ENCODE results near the gene WNK2. TPM values are rescaled to one million over a fixed set of nuclear protein-coding genes. Genes with fewer than 3 reads are reported as not detected.

The WNK2 gene
- polyA plus RNA-seq, 2 of the 4 experiments (the other 2 are of a cell fraction): 2.1 to 6.7 TPM

DNA sequence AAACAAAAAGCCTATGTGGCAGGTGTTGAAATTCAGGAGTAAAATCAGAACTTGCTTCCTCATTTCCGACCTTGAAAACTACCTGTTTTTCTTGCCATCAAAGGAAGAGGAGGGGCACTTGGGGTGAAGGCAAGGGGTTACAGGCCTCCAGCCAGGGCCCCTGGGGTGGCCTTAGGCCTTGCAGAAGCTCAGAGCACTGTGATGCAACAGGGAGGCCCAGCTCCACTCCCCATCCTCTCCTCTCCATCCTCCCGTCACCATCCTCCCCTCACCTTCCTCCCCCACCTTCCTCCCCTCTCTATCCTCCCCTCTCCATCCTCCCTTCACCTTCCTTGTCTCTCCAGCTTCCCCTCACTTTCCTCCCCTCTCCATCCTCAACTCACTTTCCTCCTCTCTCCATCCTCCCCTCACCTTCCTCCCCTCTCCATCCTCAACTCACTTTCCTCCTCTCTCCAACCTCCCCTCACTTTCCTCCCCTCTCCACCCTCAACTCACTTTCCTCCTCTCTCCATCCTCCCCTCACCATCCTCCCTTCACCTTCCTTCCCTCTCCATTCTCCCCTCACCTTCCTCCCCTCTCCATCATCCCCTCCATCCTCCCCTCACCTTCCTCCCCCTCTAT, 111.6 kb downstream of the WNK2 start:
- DNase-seq (ENCODE audit: low read depth in 1 of 2, low spot score in 1 of 2) (no peak), FAIRE-seq (no peak), ATAC-seq (no peak)
- no peak overlapping the region for H3K4me2 ChIP-seq
- POLR2A ChIA-PET: interaction anchor here (0.7 kb wide), 2 partner anchors 69 to 97 kb away, joined by 3 to 5 read pairs; no protein-coding TSS in a partner anchor
- no peak overlapping the region for H3K4me3 ChIP-seq
- H3K4me1 ChIP-seq: peaks cover 4% of the 10 kb centered on the region; the same call in 1 of the 3 replicates
- no peak overlapping the region for H3K27ac ChIP-seq
- CTCF ChIA-PET: interaction anchor here (0.6 to 1.1 kb wide), 2 partner anchors 17 to 23 kb away, joined by 3 to 5 read pairs; no protein-coding TSS in a partner anchor
- WGBS (ENCODE audit: missing lambda C conversion rate): 69% methylated on average over 2 of the region's 2 CpGs
- TF ChIP-seq HOXB5 (CRISPR knock-in tag; IDR thresholded peaks at IDR 0.05): no peak
- no peak for TF ChIP-seq ZC3H11A (IDR thresholded peaks at IDR 0.05)
- no peak for TF ChIP-seq NPAS2 (CRISPR knock-in tag; IDR thresholded peaks at IDR 0.05; ENCODE audit: borderline replicate concordance)
- TF ChIP-seq TFCP2L1 (CRISPR knock-in tag; IDR thresholded peaks at IDR 0.05): no peak
- no peak for TF ChIP-seq FOSB (CRISPR knock-in tag; IDR thresholded peaks at IDR 0.05)
- no peaks in the 10 kb centered on the region for H3K9me3 ChIP-seq

DNA sequence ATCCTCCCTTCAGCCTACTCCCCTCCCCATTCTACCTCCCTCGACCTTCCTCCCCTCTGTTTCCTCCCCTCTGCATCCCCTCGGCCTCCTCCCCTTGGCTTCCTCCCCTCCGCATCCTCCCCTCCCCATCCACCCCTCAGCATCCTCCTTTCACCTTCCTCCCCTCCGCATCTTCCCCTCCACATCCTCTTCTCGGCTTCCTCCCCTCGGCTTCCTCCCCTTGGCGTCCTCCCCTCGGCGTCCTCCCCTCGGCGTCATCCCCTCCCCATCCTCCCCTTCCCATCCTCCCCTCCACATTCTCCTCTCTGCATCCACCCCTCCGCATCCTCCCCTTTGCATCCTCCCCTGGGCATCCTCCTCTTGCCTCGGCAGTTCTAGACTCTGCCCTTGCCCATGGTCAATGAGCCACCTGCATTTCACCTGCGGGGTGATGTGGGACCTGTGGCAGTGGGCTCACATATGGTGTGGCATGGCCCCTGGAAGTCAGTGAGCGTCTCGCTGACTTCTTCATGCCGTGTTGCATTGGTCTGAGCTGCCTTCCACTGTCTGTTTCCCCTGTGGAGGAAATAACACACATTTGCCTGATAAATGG, 113.0 kb downstream of the WNK2 start:
- TF ChIP-seq JUNB (IDR thresholded peaks at IDR 0.05) (no peak), HOXA7 (CRISPR knock-in tag; IDR thresholded peaks at IDR 0.05) (no peak), MYC (IDR thresholded peaks at IDR 0.05; ENCODE audit: borderline replicate concordance, low read length) (no peak), POLR2A (IDR thresholded peaks at IDR 0.05; ENCODE audit: low read length) (no peak)
- TF ChIP-seq, protein P1, sequence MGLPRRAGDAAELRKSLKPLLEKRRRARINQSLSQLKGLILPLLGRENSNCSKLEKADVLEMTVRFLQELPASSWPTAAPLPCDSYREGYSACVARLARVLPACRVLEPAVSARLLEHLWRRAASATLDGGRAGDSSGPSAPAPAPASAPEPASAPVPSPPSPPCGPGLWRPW (IDR thresholded peaks at IDR 0.05): no peak
- TF ChIP-seq, protein P2, sequence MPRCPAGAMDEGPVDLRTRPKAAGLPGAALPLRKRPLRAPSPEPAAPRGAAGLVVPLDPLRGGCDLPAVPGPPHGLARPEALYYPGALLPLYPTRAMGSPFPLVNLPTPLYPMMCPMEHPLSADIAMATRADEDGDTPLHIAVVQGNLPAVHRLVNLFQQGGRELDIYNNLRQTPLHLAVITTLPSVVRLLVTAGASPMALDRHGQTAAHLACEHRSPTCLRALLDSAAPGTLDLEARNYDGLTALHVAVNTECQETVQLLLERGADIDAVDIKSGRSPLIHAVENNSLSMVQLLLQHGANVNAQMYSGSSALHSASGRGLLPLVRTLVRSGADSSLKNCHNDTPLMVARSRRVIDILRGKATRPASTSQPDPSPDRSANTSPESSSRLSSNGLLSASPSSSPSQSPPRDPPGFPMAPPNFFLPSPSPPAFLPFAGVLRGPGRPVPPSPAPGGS (IDR thresholded peaks at IDR 0.05): no peak
- Histone ChIP-seq H3K4me2 (no peak overlapping the region), H3K4me1 (peaks cover 4% of the 10 kb centered on the region; the same call in 1 of the 3 replicates), H3K4me3 (no peak overlapping the region), H3K27ac (no peak overlapping the region), H3K9me3 (no peaks in the 10 kb centered on the region)
- 68% methylated on average over 9 of the region's 17 CpGs for WGBS (ENCODE audit: missing lambda C conversion rate)
- no peak for DNase-seq (ENCODE audit: low read depth in 1 of 2, low spot score in 1 of 2)
- CTCF ChIA-PET: interaction anchor here (1.0 to 2.2 kb wide), 3 partner anchors 137 to 294 kb away, joined by 3 to 9 read pairs (median 6); no protein-coding TSS in a partner anchor
- no peak for ATAC-seq
- POLR2A ChIA-PET: no interaction called here
- no peak for FAIRE-seq

DNA sequence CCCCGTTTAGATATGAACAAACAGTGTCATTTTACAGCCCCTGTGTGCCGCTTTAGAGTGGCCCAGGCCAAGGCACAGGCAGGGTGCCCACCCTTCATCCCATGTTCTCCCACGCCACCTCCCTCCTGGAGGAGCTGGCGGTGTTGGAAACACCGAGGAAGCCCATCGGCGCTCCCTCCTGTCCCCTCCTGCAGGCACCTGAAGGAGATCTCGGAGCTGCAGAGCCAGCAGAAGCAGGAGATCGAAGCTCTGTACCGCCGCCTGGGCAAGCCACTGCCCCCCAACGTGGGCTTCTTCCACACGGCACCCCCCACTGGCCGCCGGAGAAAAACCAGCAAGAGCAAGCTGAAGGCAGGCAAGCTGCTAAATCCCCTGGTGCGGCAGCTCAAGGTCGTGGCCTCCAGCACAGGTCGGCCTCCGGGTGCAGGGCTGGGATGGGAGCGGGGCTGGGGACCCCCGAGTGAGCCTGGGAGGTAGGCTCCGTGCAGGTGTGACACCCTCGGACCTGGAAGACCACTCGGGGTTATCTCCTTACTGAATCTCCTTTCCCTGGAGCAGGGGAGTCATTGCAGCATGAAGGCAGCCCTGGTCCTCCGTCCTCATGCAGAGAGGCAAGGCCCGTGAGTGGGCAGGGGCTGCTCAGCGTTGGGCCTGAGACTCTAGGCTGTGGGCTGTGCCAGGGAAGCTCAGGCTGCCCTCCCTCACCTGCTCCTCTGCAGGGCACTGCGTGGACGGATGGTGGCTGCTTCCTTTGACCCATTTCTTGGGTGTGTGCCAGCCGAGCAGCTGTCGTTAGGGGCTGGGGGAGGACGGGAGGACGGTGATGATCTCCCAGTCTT, 113.9 kb downstream of the WNK2 start:
- CTCF ChIA-PET: interaction anchor here (0.6 to 2.2 kb wide), 8 partner anchors 14 to 295 kb away, joined by 3 to 9 read pairs (median 5); no protein-coding TSS in a partner anchor
- 79% methylated on average over 27 of the region's 33 CpGs for WGBS (ENCODE audit: missing lambda C conversion rate)
- ATAC-seq: no peak
- DNase-seq (ENCODE audit: low read depth in 1 of 2, low spot score in 1 of 2): no peak
- peaks cover 4% of the 10 kb centered on the region; the same call in 1 of the 3 replicates for H3K4me1 ChIP-seq
- no peak overlapping the region for H3K27ac ChIP-seq
- no peak overlapping the region for H3K4me3 ChIP-seq
- no peaks in the 10 kb centered on the region for H3K9me3 ChIP-seq
- no peak overlapping the region for H3K4me2 ChIP-seq
- POLR2A ChIA-PET: no interaction called here
- no peak for TF ChIP-seq ESRRA (IDR thresholded peaks at IDR 0.05; ENCODE audit: borderline replicate concordance, low read length)
- no peak for TF ChIP-seq HOXB13 (CRISPR knock-in tag; IDR thresholded peaks at IDR 0.05; ENCODE audit: low read depth)
- TF ChIP-seq CHD2 (IDR thresholded peaks at IDR 0.05; ENCODE audit: low read length, partially characterized antibody): no peak
- TF ChIP-seq NPAS2 (CRISPR knock-in tag; IDR thresholded peaks at IDR 0.05; ENCODE audit: borderline replicate concordance): no peak
- no peak for TF ChIP-seq ZNF302 (CRISPR knock-in tag; IDR thresholded peaks at IDR 0.05)
- no peak for TF ChIP-seq TP53 (CRISPR knock-in tag; IDR thresholded peaks at IDR 0.05)
- TF ChIP-seq, protein P3, sequence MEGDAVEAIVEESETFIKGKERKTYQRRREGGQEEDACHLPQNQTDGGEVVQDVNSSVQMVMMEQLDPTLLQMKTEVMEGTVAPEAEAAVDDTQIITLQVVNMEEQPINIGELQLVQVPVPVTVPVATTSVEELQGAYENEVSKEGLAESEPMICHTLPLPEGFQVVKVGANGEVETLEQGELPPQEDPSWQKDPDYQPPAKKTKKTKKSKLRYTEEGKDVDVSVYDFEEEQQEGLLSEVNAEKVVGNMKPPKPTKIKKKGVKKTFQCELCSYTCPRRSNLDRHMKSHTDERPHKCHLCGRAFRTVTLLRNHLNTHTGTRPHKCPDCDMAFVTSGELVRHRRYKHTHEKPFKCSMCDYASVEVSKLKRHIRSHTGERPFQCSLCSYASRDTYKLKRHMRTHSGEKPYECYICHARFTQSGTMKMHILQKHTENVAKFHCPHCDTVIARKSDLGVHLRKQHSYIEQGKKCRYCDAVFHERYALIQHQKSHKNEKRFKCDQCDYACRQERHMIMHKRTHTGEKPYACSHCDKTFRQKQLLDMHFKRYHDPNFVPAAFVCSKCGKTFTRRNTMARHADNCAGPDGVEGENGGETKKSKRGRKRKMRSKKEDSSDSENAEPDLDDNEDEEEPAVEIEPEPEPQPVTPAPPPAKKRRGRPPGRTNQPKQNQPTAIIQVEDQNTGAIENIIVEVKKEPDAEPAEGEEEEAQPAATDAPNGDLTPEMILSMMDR (IDR thresholded peaks at IDR 0.05): no peak
- TF ChIP-seq GATA3 (IDR thresholded peaks at IDR 0.05; ENCODE audit: borderline replicate concordance): no peak
- TF ChIP-seq, protein P4, sequence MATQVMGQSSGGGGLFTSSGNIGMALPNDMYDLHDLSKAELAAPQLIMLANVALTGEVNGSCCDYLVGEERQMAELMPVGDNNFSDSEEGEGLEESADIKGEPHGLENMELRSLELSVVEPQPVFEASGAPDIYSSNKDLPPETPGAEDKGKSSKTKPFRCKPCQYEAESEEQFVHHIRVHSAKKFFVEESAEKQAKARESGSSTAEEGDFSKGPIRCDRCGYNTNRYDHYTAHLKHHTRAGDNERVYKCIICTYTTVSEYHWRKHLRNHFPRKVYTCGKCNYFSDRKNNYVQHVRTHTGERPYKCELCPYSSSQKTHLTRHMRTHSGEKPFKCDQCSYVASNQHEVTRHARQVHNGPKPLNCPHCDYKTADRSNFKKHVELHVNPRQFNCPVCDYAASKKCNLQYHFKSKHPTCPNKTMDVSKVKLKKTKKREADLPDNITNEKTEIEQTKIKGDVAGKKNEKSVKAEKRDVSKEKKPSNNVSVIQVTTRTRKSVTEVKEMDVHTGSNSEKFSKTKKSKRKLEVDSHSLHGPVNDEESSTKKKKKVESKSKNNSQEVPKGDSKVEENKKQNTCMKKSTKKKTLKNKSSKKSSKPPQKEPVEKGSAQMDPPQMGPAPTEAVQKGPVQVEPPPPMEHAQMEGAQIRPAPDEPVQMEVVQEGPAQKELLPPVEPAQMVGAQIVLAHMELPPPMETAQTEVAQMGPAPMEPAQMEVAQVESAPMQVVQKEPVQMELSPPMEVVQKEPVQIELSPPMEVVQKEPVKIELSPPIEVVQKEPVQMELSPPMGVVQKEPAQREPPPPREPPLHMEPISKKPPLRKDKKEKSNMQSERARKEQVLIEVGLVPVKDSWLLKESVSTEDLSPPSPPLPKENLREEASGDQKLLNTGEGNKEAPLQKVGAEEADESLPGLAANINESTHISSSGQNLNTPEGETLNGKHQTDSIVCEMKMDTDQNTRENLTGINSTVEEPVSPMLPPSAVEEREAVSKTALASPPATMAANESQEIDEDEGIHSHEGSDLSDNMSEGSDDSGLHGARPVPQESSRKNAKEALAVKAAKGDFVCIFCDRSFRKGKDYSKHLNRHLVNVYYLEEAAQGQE (IDR thresholded peaks at IDR 0.05): no peak
- no peak for TF ChIP-seq POLR2AphosphoS2 (conservative IDR thresholded peaks at IDR 0.05; ENCODE audit: low read length)
- TF ChIP-seq ZSCAN20 (CRISPR knock-in tag; IDR thresholded peaks at IDR 0.05): no peak
- no peak for TF ChIP-seq RNF2 (IDR thresholded peaks at IDR 0.05; ENCODE audit: borderline replicate concordance, low read depth)
- TF ChIP-seq RFX5 (IDR thresholded peaks at IDR 0.05): no peak
- no peak for TF ChIP-seq CBX8 (IDR thresholded peaks at IDR 0.05)
- TF ChIP-seq HOXB5 (CRISPR knock-in tag; IDR thresholded peaks at IDR 0.05): no peak
- TF ChIP-seq KDM5A (IDR thresholded peaks at IDR 0.05): no peak
- no peak for FAIRE-seq
